GM21576 (cell line): ENCODE data around the gene ARMS2.

Experiments used
- ATAC-seq: cut with Tn5 transposase; IDR thresholded peaks from one replicate; pipeline ENCODE4 v1.9.1; 2021; ENCODE audit warnings: mild to moderate bottlenecking, moderate library complexity; ENCODE audit not compliant: unreplicated experiment

Gene ARMS2

GRCh38 chr10:122469848-122470247, 15.4 kb downstream of the ARMS2 start:
- no peak for ATAC-seq

DNA sequence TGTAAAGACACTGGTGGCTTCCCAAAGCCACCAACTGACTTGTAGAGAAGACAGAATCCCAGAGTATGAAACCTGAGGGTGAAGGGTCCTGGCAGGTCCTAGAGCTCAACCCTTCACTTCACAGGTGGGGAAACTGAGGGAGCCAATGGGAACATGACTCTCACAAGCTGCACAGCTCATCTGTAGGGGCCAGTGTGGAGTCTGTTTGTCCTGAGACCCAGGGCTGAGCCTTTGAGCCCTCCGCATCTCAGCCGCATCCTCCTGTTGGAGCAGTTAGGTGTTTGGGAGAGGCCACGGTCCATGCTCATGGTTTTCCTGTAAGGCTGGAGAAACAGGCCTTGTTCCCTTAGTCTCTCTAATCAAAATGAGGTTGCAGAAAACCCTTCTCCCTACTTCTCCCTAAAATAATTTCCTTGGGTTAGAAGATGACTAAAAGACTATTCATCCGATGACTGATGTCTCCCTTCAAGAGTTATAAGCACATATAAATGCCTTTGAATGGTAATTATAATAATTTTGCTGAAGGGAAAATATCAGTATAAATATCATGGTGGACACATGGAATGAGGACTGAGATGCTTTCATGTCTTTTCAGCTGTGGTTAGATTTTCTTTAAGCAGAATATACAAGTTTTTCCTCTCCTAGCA, 17.2 kb downstream of the ARMS2 start:
- ATAC-seq = no peak

DNA sequence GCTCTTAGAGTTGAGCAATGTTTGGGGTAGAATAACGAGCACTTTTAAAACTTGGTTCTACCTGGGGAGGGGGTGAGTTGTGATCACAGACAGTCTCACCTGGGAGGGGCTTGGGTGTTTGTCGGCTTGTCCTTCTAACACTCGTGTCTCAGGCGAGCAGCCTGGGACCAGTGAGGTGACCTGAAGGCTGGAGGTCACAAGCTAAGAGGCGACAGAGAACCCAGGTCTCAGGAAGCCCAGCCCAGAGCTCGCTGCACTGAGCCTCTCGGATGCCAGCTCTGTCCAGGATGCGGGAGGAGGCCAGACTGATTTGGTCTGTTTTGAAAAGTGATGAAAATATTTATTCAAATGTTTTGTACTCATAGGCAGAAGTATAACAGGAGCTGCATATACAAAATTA, 18.7 kb downstream of the ARMS2 start:
- ATAC-seq = no peak

DNA sequence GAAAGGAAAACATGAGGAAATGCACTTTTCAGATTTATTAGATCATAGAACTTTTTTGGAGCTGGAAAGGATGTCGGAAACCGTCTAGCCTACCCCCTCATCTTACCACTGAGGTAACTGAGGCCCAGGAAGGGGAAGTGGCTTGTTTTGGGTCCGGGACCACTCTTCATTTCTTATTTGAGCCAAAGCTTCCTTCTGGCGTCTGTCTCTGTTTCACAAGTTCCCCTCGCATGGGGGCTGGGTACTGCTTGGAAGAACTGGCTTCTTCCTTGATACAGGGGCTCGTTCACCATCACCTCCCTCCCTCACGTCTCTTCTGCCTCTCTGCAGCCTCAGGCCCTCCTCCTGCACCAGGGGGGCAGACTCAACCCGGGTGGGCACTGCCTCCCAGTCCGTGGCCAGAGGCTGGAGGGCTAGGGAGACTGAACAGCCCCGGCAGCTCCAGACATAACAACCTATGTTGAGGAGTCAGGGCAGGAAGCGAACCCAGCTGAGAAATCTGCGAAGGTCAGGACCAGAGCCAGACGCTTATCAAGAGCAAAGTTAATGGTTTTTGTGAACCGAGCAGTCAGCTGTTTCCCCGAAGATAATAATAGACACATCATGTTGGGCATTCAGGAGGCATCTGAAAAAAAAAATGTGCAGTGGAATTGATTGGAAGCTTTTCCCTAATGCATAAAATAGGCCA, 19.8 kb downstream of the ARMS2 start:
- ATAC-seq = no peak

DNA sequence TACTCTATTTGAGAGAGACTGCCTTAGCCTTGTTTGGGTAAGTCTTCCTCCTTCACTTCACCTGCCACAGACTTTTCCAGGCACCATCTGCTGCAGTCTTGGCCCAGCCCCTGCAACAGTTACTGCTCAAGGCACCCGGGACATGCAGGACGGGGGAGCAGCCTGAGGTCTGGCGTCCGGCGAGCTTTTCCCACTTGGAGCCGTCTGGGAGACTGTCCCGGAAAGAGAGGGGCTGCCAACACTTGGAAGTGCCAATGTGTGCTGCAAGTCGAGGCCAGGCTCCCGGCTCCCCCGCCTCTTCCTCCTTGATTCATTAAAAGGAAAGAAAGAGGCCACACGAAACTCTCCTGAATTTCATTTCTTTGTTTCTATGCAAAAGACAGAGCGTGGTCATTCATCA, 20.6 kb downstream of the ARMS2 start:
- no peak for ATAC-seq

DNA sequence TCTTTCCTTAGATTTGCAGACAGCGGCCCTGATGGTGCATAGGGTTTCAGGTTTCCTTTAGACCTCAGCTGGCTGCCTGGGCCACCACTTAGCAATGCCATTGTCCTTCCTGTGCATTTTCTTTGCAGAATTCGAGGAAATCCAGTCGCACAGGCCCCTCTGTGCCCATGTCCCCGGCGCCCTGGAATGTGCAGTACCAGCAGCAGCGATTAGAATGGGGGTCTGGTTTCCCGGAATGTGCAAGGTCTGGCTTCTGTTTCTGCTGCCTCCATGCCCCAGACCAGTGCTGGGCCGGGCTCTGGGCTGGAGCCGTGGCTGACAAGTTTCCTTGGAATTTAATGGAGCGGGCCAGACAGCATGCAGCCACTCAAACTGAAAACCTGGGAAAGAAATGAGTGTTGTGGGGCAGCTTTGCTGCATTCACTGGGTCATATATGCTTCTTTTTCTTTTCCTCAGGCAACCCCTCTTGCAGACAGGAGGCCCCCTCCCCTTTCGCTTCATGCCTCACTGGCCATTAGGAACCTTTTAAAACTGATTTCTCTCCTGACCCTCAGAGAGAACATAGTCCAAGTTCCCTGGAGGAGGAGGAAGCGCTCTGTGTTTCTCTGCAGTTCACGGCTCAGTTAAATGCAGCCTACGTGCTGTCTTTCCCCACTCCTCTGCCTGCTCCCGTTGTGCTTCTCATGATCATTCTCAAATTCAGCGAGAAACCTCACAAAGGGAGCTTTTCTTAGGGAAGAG, 21.3 kb downstream of the ARMS2 start:
- ATAC-seq = no peak

GRCh38 chr10:122476333-122476695, 21.9 kb downstream of the ARMS2 start:
- no peak for ATAC-seq

- ATAC-seq = no peak
These were observed 23.0 kb downstream of the ARMS2 start for GRCh38 chr10:122477436-122477835.

- no peak for ATAC-seq
These were observed 24.5 kb downstream of the ARMS2 start for GRCh38 chr10:122478971-122479370.

DNA sequence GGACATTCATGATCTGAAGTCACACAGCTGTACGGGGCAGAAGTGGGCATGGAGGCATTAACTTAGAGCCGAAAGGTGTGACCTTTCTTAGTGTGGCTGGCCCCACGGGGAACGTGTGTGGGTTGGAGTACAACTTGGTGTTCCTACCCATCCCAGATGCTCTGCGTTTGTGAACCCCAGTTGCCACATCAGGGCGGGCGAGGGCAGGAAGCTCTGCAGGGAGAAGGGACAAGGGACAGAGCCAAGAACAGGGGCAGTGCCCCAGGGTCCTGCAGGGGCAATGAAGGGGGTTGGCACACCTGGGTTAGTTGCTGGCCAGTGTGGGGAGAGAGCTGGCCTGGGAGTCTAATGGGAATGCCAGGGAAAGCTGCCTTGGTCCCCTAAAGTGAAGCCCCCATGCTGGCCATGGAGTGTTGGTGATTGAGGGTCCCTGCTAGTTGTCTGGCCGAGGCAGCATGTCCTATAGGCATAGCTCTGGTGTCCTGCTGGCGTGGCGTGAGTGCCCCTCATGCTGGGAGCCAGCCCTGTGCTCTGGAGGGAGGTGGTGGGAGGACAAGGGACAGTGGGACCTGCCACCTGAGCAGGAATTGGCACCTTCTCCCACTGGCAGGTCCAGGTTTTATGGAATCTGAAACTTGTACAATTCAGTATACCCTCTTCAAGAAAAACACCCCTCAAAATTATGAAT, 25.8 kb downstream of the ARMS2 start:
- no peak for ATAC-seq

DNA sequence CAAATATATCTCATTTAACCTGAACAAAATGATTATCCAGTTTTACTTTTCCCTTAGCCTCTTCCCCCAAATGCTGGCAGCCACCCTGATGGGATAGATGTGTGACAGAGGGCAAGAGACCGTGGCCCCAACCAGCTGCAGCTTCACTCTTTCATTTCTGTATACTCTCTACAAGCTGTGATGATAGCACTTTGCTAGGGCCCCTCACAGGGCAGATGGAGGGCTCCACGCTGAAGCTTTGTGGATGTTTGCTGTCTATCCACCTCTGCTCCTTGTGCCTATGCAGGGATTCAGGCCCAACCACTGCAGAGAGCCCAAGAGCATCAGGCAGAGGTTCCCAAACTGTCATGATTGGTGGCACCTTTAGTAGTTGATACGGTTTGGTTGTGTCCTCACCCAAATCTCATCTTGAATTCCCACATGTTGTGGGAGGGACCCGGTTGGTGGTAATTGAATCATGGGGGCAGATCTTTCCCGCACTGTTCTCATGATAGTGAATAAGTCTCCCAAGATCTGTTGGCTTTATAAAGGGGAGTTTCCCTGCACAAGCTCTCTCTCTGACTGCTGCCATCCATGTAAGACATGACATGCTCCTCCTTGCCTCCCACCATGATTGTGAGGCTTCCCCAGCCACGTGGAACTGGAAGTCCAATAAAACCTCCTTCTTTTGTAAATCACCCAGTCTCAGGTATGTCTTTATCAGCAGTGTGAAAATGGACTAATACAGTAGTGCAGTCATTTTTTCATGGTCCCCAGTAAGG, 27.0 kb downstream of the ARMS2 start:
- ATAC-seq = no peak

DNA sequence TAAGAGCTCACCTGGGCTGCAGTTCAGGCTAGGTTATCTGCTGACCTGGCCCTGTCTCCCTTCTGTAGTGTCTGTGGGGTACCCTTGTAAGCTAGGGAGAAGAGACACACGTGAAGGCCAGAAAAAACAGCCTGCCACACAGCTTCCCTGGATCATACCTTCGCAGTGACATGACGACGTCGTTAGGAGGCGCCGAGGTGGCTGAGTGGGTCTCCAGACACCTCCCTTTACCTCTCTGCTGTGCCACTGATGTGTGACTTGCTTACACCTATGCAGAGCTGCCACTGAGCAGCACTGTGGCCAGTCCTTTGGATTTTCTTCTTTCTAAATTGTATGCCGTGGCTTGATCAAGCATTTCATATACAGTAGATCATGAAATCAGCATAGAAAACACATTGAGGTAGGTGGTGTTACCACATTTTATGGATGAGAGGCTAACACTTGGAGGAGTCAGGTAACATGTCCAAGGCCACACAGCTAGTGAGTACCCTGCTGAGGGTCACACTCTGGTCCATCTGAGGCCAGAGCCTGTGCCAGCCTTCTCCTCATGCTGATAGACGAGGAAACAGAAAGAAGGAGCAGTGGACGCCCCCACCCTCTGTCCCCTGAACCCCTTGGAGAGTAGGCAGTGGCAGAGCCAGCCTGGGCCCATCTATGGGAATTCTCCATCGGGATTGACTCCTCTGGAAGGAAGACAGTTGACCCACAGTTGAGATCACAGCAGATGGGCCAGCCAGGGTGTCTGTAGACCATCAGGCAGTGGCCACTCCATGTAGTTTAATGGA, 30.0 kb downstream of the ARMS2 start:
- ATAC-seq = no peak

DNA sequence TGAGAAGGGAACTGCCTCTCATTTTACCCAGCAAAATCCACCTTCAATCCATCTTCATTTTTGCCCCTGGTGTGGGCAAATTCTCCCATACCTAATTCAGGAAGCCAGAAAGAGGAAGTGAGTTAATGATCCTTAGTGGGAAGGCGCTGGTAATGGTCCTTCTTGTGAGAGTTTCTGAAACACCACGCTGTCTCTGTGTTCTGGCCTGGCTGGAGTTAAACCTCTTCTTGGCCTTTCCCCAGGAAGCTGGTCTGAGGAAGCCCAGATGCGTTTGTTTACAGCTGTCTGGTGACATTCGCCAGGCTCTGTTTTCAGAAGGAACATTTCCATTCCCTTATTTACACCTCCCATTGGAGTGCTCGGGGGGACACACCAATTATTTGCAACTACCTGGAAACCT, 31.2 kb downstream of the ARMS2 start:
- ATAC-seq = no peak

- ATAC-seq = no peak
These were observed 32.1 kb downstream of the ARMS2 start for GRCh38 chr10:122486406-122487080.

- no peak for ATAC-seq
These were observed 32.8 kb downstream of the ARMS2 start for GRCh38 chr10:122487174-122487765.

DNA sequence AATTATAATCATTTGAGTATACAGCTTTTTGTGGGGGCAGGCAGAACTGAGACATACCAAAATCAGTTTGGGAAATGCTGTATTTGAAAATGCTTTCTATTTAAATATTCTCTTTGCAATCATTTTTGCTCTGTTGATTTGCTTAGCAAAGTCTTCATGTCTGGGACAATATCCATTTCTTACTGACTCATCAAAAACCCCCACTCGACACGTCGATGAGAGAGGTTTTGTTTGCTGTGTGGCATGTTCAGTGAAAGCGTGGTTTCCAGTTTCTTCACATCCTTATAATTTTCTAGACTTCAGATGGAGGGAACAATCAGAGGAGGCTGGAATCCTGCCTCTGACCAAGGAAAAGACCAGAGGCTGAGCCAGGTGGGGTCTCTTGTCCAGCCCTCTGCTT, 35.8 kb downstream of the ARMS2 start:
- ATAC-seq = no peak

DNA sequence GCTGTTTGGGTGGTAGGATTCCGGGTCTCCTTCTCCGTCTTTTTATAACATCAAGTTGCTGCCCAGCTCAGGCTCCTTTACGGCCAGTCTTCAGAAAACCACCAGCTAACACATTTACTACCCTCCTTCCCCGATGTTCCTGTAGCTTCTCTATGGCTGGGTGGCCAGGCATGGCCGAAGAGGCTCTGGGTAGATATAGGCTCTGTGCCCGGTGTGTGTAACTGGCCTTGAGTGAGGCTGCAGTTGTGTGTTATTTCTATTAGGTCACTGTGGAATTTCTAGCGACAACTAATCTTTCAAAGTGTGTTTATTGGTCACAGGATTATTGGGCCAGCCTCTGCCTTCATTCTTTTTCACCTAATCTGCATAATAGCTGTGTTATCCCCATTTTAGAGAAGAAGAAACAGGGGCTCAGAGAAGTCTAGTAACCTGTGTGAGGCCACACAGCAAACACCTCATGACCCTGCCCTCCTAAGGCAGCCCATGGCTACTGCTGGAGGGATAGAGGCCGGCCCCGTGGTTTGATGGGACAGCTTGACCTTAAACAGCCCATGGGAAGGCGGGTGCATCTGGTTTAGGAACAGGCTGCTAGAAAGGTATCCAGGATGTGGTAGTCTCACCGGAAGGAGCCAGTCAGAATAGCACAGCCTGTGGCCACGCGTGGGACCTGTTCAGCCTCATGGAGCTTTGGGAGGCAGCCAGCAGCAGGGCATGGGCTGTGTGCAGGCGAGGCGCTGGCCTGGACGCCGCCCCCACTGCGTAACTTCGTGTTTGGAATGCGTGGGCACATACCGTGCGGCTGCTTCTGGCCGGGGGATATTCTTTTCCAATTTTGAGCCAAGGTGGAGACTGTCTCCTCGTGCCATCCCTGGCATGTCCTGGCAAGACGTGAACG, 36.6 kb downstream of the ARMS2 start:
- no peak for ATAC-seq

DNA sequence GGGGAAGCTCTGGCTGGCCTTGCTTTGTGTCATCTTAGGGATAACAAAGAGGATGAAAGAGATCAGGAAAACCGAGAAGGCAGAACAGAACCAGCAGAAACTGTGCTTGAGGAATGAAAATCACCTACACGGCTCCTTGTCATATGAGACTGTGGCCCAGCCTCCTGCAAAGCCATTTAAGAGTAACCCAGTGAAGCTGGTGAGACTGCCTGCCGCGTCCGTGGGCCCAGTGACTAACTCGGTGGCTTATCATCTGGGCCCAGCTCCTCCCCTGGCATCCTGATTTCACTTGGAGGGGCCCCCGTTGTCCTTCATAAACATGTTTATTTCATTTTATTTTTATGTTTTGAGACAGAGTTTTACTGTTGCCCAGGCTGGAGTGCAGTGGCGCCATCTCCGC, 37.6 kb downstream of the ARMS2 start:
- ATAC-seq = no peak
